A549 (cell line): ENCODE results near the gene GRK1. TPM values are rescaled to one million over a fixed set of nuclear protein-coding genes. Genes with fewer than 3 reads are reported as not detected.

Source experiments
- ATAC-seq, 2 experiments: fragments of 200-7000 bp in 1 of 2; fragments of >200 bp in 1 of 2; cut with Nextera tagmentation in 1 of 2; cut with Tn5 transposase in 1 of 2; 3 replicates each; pipeline versions ENCODE4 v1.8.0 to v1.9.1; 2018 to 2020; ENCODE audit warnings: mild to moderate bottlenecking in 1 of 2, moderate library complexity in 1 of 2
- CTCF ChIA-PET: fragments of 300-600 bp; sonication (Branson Sonifier 250); formaldehyde crosslinking; extraction: SDS; loops from one replicate; lab custom pipeline; 2021; ENCODE audit warnings: antibody characterized with exemption, inconsistent platforms; lab: Yijun Ruan, JAX
- POLR2A ChIA-PET: fragments of 350-600 bp; formaldehyde crosslinking; extraction: SDS; loops from one replicate; lab custom pipeline; 2021; ENCODE audit warnings: antibody characterized with exemption, inconsistent platforms; lab: Yijun Ruan, JAX
- DNase-seq, 2 experiments: peaks; one replicate each; pipeline versions ENCODE4 v3.0.0 to v3.0.0-alpha.2; 2011 to 2016; ENCODE audit warnings: low read depth in 1 of 2, low spot score in 1 of 2
- FAIRE-seq: peaks from 2 replicates; lab custom pipeline; 2011; peaks lifted over from hg19 to GRCh38; lab: Jason Lieb, UNC
- H3K27ac ChIP-seq, 2 experiments: fragments of >200 bp; sonication (Bioruptor Twin); formaldehyde crosslinking; 3 replicates each; pipeline ENCODE4 v1.5.1; 2016 to 2017
- H3K4me1 ChIP-seq: fragments of >200 bp; sonication (Bioruptor Twin); formaldehyde crosslinking; 3 replicates; pipeline ENCODE4 v1.6.1; 2016
- H3K4me2 ChIP-seq: fragments of >200 bp; sonication (Bioruptor Twin); formaldehyde crosslinking; 3 replicates; pipeline ENCODE4 v1.6.1; 2016
- H3K4me3 ChIP-seq: fragments of >200 bp; sonication (Bioruptor Twin); formaldehyde crosslinking; 3 replicates; pipeline ENCODE4 v1.5.1; 2016
- H3K9me3 ChIP-seq: fragments of >200 bp; sonication (Bioruptor Twin); formaldehyde crosslinking; 3 replicates; pipeline ENCODE4 v1.6.1; 2016
- BHLHE40 ChIP-seq: IDR thresholded peaks from 2 replicates; pipeline ENCODE4 v1.6.1; 2012; ENCODE audit warnings: low read depth, low read length, inconsistent platforms
- CBX2 ChIP-seq: fragments of 200-600 bp; sonication (generic); IDR thresholded peaks from 2 replicates; pipeline ENCODE4 v1.6.1; 2016; ENCODE audit warnings: low read depth, mild to moderate bottlenecking, borderline replicate concordance
- CBX8 ChIP-seq: fragments of 200-600 bp; sonication (generic); IDR thresholded peaks from 2 replicates; pipeline ENCODE4 v1.6.1; 2016
- CEBPB ChIP-seq, 2 experiments: fragments of >200 bp in 1 of 2; sonication (Bioruptor Twin) in 1 of 2; formaldehyde crosslinking in 1 of 2; IDR thresholded peaks; 2 replicates each; pipeline ENCODE4 v1.6.1; 2012 to 2016
- CTCF ChIP-seq: fragments of >200 bp; sonication (Bioruptor Twin); formaldehyde crosslinking; IDR thresholded peaks from 3 replicates; pipeline ENCODE4 v1.5.1; 2016
- EHF ChIP-seq: fragments of 250-450 bp; sonication (Bioruptor Pico); IDR thresholded peaks from 2 replicates; pipeline ENCODE4 v1.5.0; 2020; ENCODE audit warnings: mild to moderate bottlenecking
- FOSL2 ChIP-seq, 2 experiments: fragments of 450-650 bp in 1 of 2; fragments of >200 bp in 1 of 2; sonication (Bioruptor Twin) in 1 of 2; formaldehyde crosslinking; IDR thresholded peaks; 2 replicates each; pipeline versions ENCODE4 v1.5.0 to v1.6.1; 2016 to 2020; ENCODE audit warnings: mild to moderate bottlenecking in 1 of 2, moderate library complexity in 1 of 2
- HDAC2 ChIP-seq: fragments of 200-600 bp; sonication (generic); IDR thresholded peaks from 2 replicates; pipeline ENCODE4 v1.6.1; 2016
- HEYL ChIP-seq: fragments of 250-450 bp; sonication (Bioruptor Pico); IDR thresholded peaks from 2 replicates; pipeline ENCODE4 v1.8.0; 2021; ENCODE audit warnings: mild to moderate bottlenecking, moderate library complexity
- JUN ChIP-seq, 2 experiments: fragments of >200 bp; sonication (Bioruptor Twin); formaldehyde crosslinking; IDR thresholded peaks; 2 replicates in 1 of 2; 3 replicates in 1 of 2; pipeline ENCODE4 v1.6.1; 2016 to 2017
- JUNB ChIP-seq: fragments of >200 bp; sonication (Bioruptor Twin); formaldehyde crosslinking; IDR thresholded peaks from 2 replicates; pipeline ENCODE4 v1.6.1; 2016
- MYC ChIP-seq: IDR thresholded peaks from 2 replicates; pipeline ENCODE4 v1.6.1; 2012; ENCODE audit warnings: mild to moderate bottlenecking, inconsistent platforms, low read length, improper control_type of control experiment, borderline replicate concordance
- NFE2L2 ChIP-seq: fragments of 150-350 bp; conservative IDR thresholded peaks from 2 replicates; pipeline ENCODE4 v1.6.1; 2014; ENCODE audit warnings: low read length
- NPAS2 ChIP-seq: fragments of 250-450 bp; sonication (Bioruptor Pico); IDR thresholded peaks from 2 replicates; pipeline ENCODE4 v1.8.0; 2022; ENCODE audit warnings: mild to moderate bottlenecking, moderate library complexity, borderline replicate concordance
- RCOR1 ChIP-seq: fragments of 150-350 bp; IDR thresholded peaks from 2 replicates; pipeline ENCODE4 v1.6.1; 2014; ENCODE audit warnings: antibody characterized with exemption, low read length, low read depth
- RNF2 ChIP-seq: fragments of 200-600 bp; sonication (generic); IDR thresholded peaks from 2 replicates; pipeline ENCODE4 v1.6.1; 2016; ENCODE audit warnings: low read depth, mild to moderate bottlenecking, antibody characterized with exemption, moderate library complexity, borderline replicate concordance
- TFCP2L1 ChIP-seq: fragments of 250-450 bp; sonication (Bioruptor Pico); IDR thresholded peaks from 2 replicates; pipeline ENCODE4 v1.5.0; 2021; ENCODE audit warnings: mild to moderate bottlenecking
- WGBS: methylation state at CpG from one replicate; pipeline ENCODE4 v1.1.6; 2017; ENCODE audit errors: missing lambda C conversion rate; 5-methylcytosine and 5-hydroxymethylcytosine counted together
- polyA plus RNA-seq, 4 experiments: library from polyadenylated mRNA; depleted of rRNA in 3 of 4; stranded (reverse); fragments of >200 nt; fragmentation: RNase III in 1 of 4; extraction: RNeasy Plus Mini Kit Qiagen cat#74134 plus additional on column Dnase treatment in 1 of 4; gene quantifications; 2 replicates in 3 of 4; 3 replicates in 1 of 4; pipeline ENCODE4 v1.2.3, GENCODE V29; 2011 to 2017
- TF ChIP-seq, protein P1 (sequence below): fragments of 150-350 bp; IDR thresholded peaks from 2 replicates; pipeline ENCODE4 v1.6.1; 2014; ENCODE audit warnings: low read depth, mild to moderate bottlenecking, low read length

GRK1 gene
- polyA plus RNA-seq, 2 of the 4 experiments (the other 2 are of a cell fraction): not detected

DNA sequence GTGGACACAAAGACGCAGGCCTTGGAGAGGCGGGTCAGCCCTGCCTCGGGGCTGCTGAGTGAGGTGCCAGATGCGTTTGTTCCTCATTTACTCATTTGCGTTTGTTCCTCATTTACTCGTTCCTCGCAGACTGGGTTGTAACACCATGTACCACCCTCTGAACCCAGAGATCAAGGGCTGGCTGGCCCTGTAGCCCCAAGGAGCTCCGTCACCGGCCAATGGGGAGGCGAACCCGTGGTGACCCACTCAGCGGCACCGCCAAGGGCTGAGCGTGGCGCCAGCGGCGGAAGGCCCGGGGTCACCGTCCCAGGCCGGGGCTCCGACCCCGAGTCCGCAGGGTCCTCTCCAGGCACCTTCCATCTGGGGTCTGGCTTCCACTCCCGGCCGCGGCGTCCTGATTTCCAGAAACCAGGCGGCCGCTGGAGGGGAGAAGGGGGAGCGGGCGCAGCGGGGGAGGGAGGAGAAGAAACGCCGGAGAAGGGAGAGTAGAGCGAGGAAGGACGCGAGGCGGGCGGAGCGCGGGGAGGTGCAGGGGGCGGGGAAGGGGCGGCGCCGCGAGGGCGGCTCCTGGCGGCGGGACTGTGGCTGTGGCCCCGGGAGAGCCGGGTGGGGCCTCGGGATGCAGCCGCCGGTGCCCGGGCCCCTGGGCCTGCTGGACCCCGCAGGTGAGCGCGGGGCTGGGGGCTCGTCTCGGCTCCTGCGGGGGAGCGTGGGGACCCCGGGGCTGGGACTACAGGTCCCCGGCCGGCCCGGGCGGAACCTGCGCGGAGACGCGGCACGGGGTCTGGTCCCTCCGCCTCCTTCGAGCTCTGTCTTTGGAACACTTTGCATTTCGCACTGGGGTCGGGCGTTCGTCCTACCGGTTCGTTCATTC is 91.9 kb downstream of the GRK1 start, which contains the start of gene TMEM255B:
TMEM255B (plus strand) TSS at position 576 of the 874 bp plus-strand sequence; CDS start at position 620, 44 bp downstream.
- CTCF ChIA-PET: interaction anchor here (0.7 to 1.5 kb wide), 2 partner anchors 13 to 18 kb away, joined by 3 read pairs; no protein-coding TSS in a partner anchor
- peak; percentile 97 to 99 for ATAC-seq

GRCh38 chr13:113759525-113760137 is 92.6 kb downstream of the GRK1 start:
- Histone ChIP-seq H3K27ac (peak overlapping the region; percentile 69 to 86; a peak in 5 of 6 replicates), H3K4me3 (peak overlapping the region; percentile 62), H3K4me1 (peaks cover 8% of the 10 kb centered on the region; the same call in 1 of the 3 replicates), H3K9me3 (no peaks in the 10 kb centered on the region), H3K4me2 (peak overlapping the region; percentile 95)
- ATAC-seq: peak; percentile 33 to 43; a peak in 5 of 6 replicates
- POLR2A ChIA-PET: no interaction called here
- CTCF ChIA-PET: interaction anchor here (0.7 to 1.5 kb wide), 2 partner anchors 14 to 19 kb away, joined by 3 read pairs; no protein-coding TSS in a partner anchor
- WGBS: 6% methylated on average over 25 of the region's 26 CpGs
- FAIRE-seq: no peak
- TF ChIP-seq JUN (IDR thresholded peaks at IDR 0.05): no peak
- TF ChIP-seq BHLHE40: no peak
- TF ChIP-seq CTCF: no peak
- TF ChIP-seq, protein P1, sequence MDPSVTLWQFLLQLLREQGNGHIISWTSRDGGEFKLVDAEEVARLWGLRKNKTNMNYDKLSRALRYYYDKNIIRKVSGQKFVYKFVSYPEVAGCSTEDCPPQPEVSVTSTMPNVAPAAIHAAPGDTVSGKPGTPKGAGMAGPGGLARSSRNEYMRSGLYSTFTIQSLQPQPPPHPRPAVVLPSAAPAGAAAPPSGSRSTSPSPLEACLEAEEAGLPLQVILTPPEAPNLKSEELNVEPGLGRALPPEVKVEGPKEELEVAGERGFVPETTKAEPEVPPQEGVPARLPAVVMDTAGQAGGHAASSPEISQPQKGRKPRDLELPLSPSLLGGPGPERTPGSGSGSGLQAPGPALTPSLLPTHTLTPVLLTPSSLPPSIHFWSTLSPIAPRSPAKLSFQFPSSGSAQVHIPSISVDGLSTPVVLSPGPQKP: no peak
- no peak for TF ChIP-seq NPAS2 (CRISPR knock-in tag)
- peak; percentile 85; the same call in 1 of the 2 replicates for TF ChIP-seq CBX8
- TF ChIP-seq RNF2: peak; percentile 88
- TF ChIP-seq CBX2: no peak
- peak in 1 of 2 experiments; percentile 7 for DNase-seq

More for the DNA sequence above, 91.9 kb downstream of the GRK1 start, which contains the start of gene TMEM255B:
- WGBS: 17% methylated on average over 30 of the region's 80 CpGs
- no peak for FAIRE-seq
- Histone ChIP-seq H3K9me3 (no peaks in the 10 kb centered on the region), H3K4me1 (peaks cover 8% of the 10 kb centered on the region; the same call in 1 of the 3 replicates), H3K27ac (peak within 1 kb of the TSS; percentile 69 to 86), H3K4me3 (peak within 1 kb of the TSS; percentile 62), H3K4me2 (peak within 1 kb of the TSS; percentile 95)
- POLR2A ChIA-PET: no interaction called here
- peak; percentile 39 to 88 for DNase-seq
- TF ChIP-seq JUNB: no peak
- 0 out of 3 replicates have a peak, but pooled peaks have one; percentile 7 for TF ChIP-seq CTCF

- DNase-seq: no peak
- peaks cover 8% of the 10 kb centered on the region; the same call in 1 of the 3 replicates for H3K4me1 ChIP-seq
- TF ChIP-seq HEYL: no peak
- no peak for TF ChIP-seq RCOR1
- no peak for TF ChIP-seq HDAC2
- TF ChIP-seq NFE2L2: no peak
- TF ChIP-seq CEBPB (IDR thresholded peaks at IDR 0.05): no peak
- TF ChIP-seq CBX2: no peak
- TF ChIP-seq TFCP2L1 (CRISPR knock-in tag): no peak
- TF ChIP-seq CBX8: no peak
- no peak for TF ChIP-seq FOSL2 (IDR thresholded peaks at IDR 0.05)
- no peak for TF ChIP-seq FOSL2 (CRISPR knock-in tag; IDR thresholded peaks at IDR 0.05)
- no peak for TF ChIP-seq EHF (CRISPR knock-in tag)
- TF ChIP-seq MYC: no peak
- TF ChIP-seq, all 56 proteins: peak for 0
- Histone ChIP-seq H3K4me3 (no peak overlapping the region), H3K9me3 (no peaks in the 10 kb centered on the region), H3K27ac (no peak overlapping the region), H3K4me2 (no peak overlapping the region)
- FAIRE-seq (no peak), ATAC-seq (no peak)
- ChIA-PET CTCF (no interaction called here), POLR2A (no interaction called here)
- 68% methylated on average over 7 of the region's 7 CpGs for WGBS
Observed at GRCh38 chr13:113761136-113761535, 94.1 kb downstream of the GRK1 start.
